WI38 (cell line): ENCODE measurements around the gene TRIM65.
A peak's percentile ranks its signal among the peaks of the same experiment; 100 is the strongest.
"Not testable (repeated sequence)": the region's sequence is repeated elsewhere in the genome, so short reads cannot be mapped to it uniquely, and the experiment has no call there.

ENCODE experiments used
- H3K4me3 ChIP-seq: 2 replicates; pipeline ENCODE4 v1.5.1; 2011; ENCODE audit warnings: low read depth, mild to moderate bottlenecking, control low read depth, low read length
- TF ChIP-seq, protein P1 (sequence below): IDR thresholded peaks from 2 replicates; pipeline ENCODE4 v1.5.1; 2012; ENCODE audit warnings: low read depth, mild to moderate bottlenecking, control low read depth, low read length

The TRIM65 gene

DNA sequence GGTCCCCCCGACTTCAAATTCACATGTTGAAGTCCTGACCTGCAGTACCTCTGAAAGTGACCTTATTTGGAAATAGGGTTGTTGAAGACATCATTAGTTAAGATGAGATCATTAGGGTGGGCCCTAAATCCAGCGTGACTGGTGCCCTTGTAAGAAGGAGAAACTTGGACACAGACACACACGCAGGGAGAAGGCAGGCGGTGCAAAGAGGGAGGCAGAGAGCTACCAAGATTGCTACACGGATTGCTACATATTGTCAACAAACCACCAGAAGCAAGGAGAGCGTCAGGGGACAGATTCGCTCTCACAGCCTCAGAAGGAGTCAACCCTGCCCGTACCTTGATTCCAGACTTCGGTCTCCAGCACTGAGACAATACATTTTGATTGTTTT lies 34.8 kb downstream of the TRIM65 start:
- no peak overlapping the region for H3K4me3 ChIP-seq
- TF ChIP-seq, protein P1, sequence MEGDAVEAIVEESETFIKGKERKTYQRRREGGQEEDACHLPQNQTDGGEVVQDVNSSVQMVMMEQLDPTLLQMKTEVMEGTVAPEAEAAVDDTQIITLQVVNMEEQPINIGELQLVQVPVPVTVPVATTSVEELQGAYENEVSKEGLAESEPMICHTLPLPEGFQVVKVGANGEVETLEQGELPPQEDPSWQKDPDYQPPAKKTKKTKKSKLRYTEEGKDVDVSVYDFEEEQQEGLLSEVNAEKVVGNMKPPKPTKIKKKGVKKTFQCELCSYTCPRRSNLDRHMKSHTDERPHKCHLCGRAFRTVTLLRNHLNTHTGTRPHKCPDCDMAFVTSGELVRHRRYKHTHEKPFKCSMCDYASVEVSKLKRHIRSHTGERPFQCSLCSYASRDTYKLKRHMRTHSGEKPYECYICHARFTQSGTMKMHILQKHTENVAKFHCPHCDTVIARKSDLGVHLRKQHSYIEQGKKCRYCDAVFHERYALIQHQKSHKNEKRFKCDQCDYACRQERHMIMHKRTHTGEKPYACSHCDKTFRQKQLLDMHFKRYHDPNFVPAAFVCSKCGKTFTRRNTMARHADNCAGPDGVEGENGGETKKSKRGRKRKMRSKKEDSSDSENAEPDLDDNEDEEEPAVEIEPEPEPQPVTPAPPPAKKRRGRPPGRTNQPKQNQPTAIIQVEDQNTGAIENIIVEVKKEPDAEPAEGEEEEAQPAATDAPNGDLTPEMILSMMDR = no peak

DNA sequence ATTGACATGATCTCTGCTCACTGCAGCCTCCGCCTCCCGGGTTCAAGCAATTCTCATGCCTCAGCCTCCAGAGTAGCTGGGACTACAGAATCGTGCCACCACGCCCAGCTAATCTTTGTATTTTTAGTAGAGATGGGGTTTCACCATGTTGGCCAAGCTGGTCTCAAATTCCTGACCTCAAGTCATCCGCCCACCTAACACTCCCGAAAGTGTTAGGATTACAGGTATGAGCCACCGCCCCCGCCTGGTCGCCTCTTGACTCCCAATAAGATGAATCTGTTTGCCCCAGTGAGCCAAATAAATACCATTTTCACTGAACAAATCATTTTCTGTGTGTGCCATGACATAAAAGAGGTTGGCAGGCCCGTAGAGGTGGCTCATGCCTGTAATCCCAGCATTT lies 37.4 kb downstream of the TRIM65 start:
- H3K4me3 ChIP-seq = not testable (repeated sequence)

DNA sequence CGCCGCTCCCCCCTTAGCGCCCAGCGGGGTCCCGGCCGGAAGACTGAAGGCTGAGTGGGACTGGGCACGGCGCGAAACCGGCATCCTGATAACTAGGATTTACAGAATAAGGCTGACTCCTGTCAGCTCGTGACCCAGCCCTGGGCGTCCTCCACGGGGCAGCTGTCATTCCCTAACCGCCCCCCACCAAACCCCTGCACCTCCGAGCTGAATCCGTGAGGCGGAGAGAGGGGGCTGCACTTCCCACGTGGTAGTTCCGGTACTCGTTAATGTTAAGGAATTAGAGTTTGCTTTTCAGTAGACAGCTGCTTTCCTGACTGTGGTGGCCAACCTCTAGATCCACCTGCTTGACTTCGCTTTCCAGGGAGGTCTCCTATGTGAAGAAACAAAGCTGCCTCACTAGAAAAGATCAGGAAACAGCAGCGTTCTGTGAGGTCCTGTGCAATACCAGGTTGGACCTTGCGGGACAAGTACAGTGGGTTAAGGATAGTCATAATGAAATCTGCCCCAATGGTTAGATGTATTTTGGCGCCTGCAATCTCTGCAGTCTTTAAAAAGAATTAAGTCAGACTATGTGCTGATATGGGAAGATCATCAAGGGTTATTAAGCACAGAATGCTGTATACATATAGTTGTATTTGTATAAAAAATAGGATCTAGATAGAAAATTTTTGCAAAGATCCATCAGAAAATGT lies 40.5 kb downstream of the TRIM65 start:
- H3K4me3 ChIP-seq = peak overlapping the region; percentile 83
- TF ChIP-seq, protein P1 = peak; percentile 44

DNA sequence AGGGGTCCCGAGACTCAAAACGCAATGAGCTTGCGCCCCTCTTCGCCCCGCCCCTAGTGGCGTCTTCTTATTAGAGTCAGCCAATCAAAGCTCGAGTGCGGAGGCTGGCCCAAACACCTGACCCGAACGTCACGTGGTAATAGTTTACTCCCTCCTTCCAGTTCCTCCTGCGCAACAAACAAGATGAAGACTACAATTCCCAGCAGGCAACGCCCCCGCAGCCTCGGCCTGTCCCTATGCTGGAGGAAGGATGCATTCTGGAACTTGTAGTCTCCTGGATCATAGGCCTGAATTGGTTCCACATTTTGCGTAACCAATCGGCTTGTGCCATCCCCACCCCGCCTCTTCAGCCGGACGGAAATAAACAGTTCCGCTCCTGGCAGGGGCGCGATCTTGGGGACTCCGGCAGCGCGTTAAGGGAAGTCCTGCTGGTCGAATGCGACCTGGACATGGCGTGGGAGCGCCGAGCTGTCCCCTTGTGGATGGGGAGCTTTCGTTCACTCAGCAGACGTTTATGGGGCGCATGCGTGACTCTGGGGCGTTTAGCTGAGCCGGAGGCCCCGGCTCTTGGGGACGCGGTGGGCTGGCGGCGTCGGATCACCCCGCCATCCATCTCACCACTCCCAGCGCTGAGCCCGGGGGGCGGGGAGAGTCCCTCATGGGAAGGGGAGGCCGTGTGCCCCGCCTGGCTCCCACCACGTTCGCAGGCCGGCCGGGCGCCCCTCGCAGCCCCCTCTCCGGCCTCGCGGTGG lies 41.3 kb downstream of the TRIM65 start, which contains the start of gene WBP2:
TSS of gene WBP2 (minus strand) at position 26 of the 752 bp plus-strand sequence. CDS start 38 bp downstream, outside the sequence.
- TF ChIP-seq, protein P1 = no peak; the same call in 1 of the 2 replicates
- H3K4me3 ChIP-seq = peak within 1 kb of the TSS; percentile 83

DNA sequence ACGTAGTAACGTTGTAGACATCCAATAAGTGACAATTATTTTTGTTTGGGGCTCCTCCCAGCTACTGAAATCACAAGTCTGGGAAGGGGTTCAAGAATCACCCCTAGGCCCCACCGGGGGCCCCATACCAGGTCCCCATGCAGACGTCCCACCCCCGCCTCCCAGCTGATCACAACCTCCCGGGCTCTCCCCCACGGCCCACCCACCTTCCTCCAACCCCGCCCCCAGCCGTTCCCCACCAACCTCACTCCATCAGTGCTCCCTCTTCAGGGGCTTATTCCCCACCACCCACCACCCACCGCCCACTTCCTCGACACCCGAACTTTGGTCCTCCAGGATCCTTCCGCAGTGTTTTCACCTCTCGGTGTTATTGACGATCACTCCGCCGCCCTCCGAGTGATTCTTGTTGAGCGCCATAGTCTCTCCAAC lies 41.9 kb downstream of the TRIM65 start:
- TF ChIP-seq, protein P1 = no peak
- H3K4me3 ChIP-seq = peak overlapping the region; percentile 83

DNA sequence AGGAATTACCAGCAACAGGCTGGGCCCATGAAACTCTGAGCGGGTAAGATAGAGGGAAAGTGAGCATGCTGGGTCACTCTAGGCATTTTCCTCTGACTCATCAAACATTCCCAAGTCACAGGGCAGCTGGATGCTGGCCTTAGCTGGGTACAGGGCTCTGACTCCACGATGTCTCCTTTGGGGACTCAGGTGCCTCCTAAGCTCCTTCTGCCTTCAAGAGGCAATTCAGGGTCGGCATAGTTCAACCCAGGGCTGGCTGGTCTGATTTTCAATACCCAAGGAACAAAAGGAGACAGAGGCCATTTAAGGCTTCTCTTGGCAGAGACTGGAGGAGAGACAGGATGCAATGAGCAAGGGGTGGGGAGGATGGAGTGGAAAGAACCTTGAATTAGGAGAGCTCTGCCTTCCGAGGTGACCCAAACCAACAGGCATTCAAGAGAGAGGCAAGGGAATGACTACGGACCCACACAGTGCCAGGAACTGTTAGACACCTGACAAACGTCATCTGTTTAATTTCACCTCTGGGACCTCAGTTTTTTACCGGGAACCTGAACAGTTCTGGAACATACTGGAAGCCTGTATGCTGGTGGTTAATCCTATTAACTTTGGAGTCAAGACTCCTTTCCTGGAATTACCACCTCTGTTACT lies 42.5 kb downstream of the TRIM65 start:
- TF ChIP-seq, protein P1 = no peak
- peak overlapping the region; percentile 83 for H3K4me3 ChIP-seq

DNA sequence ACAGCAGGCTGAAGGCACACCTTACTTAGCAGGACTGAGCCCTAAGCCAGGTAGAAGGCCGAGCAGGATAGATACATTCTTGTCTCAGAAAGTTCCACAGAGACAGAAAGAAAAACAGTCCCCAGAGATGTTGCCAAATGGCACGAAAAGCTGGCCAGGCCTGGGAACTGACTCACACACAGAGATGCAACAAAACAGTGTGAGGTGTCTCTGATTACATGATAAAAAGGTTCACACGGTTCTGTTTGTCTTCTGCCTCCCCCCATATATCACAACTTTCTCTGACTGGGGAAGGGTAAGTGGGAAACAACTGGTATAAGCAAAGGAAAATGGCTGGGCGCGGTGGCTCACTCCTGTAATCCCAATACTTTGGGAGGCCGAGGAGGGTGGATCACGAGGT lies 43.3 kb downstream of the TRIM65 start:
- H3K4me3 ChIP-seq = no peak overlapping the region
- TF ChIP-seq, protein P1 = no peak

DNA sequence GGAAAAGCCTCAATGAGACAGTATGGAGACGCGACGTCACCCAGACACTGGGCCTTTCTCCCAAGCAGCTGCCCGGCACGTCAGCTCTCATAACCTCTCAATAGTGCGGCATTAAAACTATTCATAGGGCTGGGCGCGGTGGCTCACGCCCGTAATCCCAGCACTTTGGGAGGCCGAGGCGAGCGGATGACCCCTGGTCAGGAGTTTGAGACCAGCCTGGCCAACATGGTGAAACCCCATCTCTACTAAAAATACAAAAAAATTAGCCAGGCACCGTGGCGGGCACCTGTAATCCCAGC lies 45.1 kb downstream of the TRIM65 start:
- not testable (repeated sequence) for H3K4me3 ChIP-seq
